ENCODE results near the gene SRRM5. TPM values are rescaled to one million over a fixed set of nuclear protein-coding genes. Genes with fewer than 3 reads are reported as not detected.

SRRM5 gene
- total and polyA plus RNA-seq, 2 of the 13 experiments (the other 11 are each of a cell fraction or from before 2014, with no cell fraction given), result 0.11 to 0.16 TPM

- TF ChIP-seq ZNF609 (CRISPR knock-in tag; IDR thresholded peaks at IDR 0.05; ENCODE audit: borderline replicate concordance) (no peak), AKAP8 (CRISPR knock-in tag; IDR thresholded peaks at IDR 0.05) (no peak), ZBTB21 (CRISPR knock-in tag; IDR thresholded peaks at IDR 0.05) (no peak), PATZ1 (CRISPR knock-in tag; IDR thresholded peaks at IDR 0.05) (no peak), ZNF101 (CRISPR knock-in tag; IDR thresholded peaks at IDR 0.05; ENCODE audit: borderline replicate concordance, low read depth) (no peak), HINFP (CRISPR knock-in tag; IDR thresholded peaks at IDR 0.05; ENCODE audit: low read depth) (no peak), MTA1 (CRISPR knock-in tag; IDR thresholded peaks at IDR 0.05; ENCODE audit: borderline replicate concordance) (no peak), KLF12 (CRISPR knock-in tag; IDR thresholded peaks at IDR 0.05; ENCODE audit: borderline replicate concordance) (no peak)
Measured at GRCh38 chr19:43658494-43658893, 46.6 kb downstream of the SRRM5 start (continued).

Measured in HepG2 (cell line).